Psoas muscle (tissue), 8 donors: ENCODE measurements around the gene SNUPN. TPM values are rescaled to one million over a fixed set of nuclear protein-coding genes. Genes with fewer than 3 reads are reported as not detected.

ENCODE experiments used
- ATAC-seq, 4 donors: fragments of 200-7000 bp; cut with Tn5 transposase; one replicate each; pipeline ENCODE4 v1.9.1; 2020; ENCODE audit warnings: moderate library complexity in 3 of 4, mild to moderate bottlenecking in 2 of 4
- DNase-seq, 2 donors: peaks; one replicate each; pipeline ENCODE4 v3.0.0-alpha.2; 2020
- H3K27ac ChIP-seq: fragments of 200-600 bp; one replicate; pipeline ENCODE4 v1.8.0; 2022
- H3K27me3 ChIP-seq, 3 donors: fragments of 200-600 bp in 1 of 3; one replicate each; pipeline versions ENCODE4 v1.6.1 to v1.8.0; 2013 to 2022; ENCODE audit warnings: low read length in 2 of 3, mild to moderate bottlenecking in 2 of 3, moderate library complexity in 1 of 3; ENCODE audit not compliant: insufficient read depth in 3 of 3
- H3K36me3 ChIP-seq, 2 donors: fragments of 200-600 bp in 1 of 2; one replicate each; pipeline versions ENCODE4 v1.6.1 to v1.8.0; 2013 to 2022; ENCODE audit warnings: low read depth in 1 of 2, mild to moderate bottlenecking in 1 of 2, moderate library complexity in 1 of 2; ENCODE audit not compliant: insufficient read depth in 1 of 2
- H3K4me1 ChIP-seq: fragments of 200-600 bp; one replicate; pipeline ENCODE4 v1.8.0; 2022
- H3K4me3 ChIP-seq: fragments of 200-600 bp; one replicate; pipeline ENCODE4 v1.8.0; 2022; ENCODE audit warnings: mild to moderate bottlenecking
- H3K9me3 ChIP-seq: fragments of 200-600 bp; one replicate; pipeline ENCODE4 v1.8.0; 2022
- WGBS, 3 donors: extraction: QIAGEN DNeasy Blood & Tissue Kit; methylation state at CpG; one replicate each; pipeline versions ENCODE4 v1.1.6 to v1.1.7; 2013; 5-methylcytosine and 5-hydroxymethylcytosine counted together
- intact Hi-C, 2 donors: fragments of 100-400 bp; cut with DNase I; formaldehyde crosslinking; loops; one replicate each; pipeline versions ENCODE4 v1.11.0 to v1.14.2; 2022
- polyA plus RNA-seq, 3 donors: library from polyadenylated mRNA; stranded (reverse); fragments of 200-250 nt; gene quantifications; one replicate each; pipeline ENCODE4 v1.2.3, GENCODE V29; 2013
- total RNA-seq, 4 donors: library from RNA; stranded (reverse); fragmentation: NEBNext Ultra II Directional in 2 of 4; extraction: Animal tissue kit (Norgen Biotek cat#: 25700) in 2 of 4; gene quantifications; one replicate each; pipeline versions ENCODE4 v1.2.1 to v1.2.4, GENCODE V29; 2021 to 2023
- TF ChIP-seq, protein P1 (sequence below): fragments of 200-600 bp; IDR thresholded peaks from one replicate; pipeline ENCODE4 v1.8.0; 2022; ENCODE audit warnings: antibody characterized with exemption
- donor health status: healthy with polysubstance abuse.
- donor health status: DM: no; HTN: no; CAD: no; lungs with moderate emphysema.
- donor health status: Bipolar disorder and iron deficiency.
- donor health status: healthy.
- donor health status: DM: yes; HTN: yes; CAD: no.
- donor health status: DM: no; HTN: no; CAD: no.
- donor health status: DM: no; HTN: no; CAD: no.
- donor health status: DM: yes; HTN: yes; CAD: no.

The SNUPN gene
- total and polyA plus RNA-seq, 7 donors, result 17.1 to 40.9 (median 21.9) TPM

DNA sequence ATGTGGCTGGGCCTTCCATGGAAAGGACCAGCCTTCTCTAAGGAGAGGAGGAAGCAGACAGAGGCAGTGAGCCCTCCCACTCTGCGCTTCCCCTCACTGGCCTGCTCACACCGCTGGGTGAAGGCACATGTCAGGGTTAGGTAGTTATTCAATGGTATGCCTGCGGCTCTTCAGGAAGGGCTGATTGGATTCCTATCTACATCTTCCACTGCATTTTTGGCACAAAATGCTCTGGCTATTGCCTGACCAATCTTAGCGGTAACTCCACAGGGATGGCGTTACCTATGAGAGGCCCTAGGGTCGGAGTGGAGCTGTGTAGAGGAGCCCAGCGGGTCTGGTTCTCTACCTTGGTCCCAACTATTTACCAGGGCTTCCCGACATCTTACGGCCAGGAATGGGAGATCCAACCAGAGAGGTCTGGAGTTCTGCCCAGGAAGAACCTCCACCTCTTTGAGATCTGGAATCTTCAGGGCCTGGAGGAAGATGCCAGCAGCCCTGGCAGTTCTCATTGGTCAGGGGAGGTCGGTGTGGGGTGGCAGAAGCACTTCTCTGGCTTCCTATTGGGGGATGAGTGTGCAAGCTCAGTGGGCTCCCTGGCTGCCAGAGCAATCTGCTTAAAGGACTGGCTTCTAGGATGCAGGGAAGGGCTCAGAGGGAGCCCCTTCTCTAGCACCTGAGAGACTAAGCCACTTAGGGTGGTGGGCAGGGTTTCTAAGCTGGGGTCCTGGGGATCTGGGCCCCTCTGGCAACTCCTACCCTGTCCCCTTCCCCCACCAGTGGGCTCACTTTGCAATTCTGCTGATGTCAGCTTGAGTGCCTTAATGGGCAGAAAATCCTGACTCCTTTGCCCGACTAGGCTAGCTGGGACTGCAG lies 46.4 kb upstream of the SNUPN start:
- Histone ChIP-seq H3K4me3 (no peak overlapping the region), H3K36me3 (peaks cover 0 to 5% of the 10 kb centered on the region in 2 donors), H3K27ac (peak overlapping the region; percentile 56), H3K9me3 (no peaks in the 10 kb centered on the region), H3K27me3 (no peaks in the 10 kb centered on the region), H3K4me1 (peaks cover 42% of the 10 kb centered on the region)
- intact Hi-C loops, result loop anchor here in 1 of 2 donors (10.0 kb wide), 1 partner anchor 157 kb away; no protein-coding TSS in a partner anchor
- TF ChIP-seq, protein P1, sequence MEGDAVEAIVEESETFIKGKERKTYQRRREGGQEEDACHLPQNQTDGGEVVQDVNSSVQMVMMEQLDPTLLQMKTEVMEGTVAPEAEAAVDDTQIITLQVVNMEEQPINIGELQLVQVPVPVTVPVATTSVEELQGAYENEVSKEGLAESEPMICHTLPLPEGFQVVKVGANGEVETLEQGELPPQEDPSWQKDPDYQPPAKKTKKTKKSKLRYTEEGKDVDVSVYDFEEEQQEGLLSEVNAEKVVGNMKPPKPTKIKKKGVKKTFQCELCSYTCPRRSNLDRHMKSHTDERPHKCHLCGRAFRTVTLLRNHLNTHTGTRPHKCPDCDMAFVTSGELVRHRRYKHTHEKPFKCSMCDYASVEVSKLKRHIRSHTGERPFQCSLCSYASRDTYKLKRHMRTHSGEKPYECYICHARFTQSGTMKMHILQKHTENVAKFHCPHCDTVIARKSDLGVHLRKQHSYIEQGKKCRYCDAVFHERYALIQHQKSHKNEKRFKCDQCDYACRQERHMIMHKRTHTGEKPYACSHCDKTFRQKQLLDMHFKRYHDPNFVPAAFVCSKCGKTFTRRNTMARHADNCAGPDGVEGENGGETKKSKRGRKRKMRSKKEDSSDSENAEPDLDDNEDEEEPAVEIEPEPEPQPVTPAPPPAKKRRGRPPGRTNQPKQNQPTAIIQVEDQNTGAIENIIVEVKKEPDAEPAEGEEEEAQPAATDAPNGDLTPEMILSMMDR, result no peak
- 65 to 70% (median 70%) methylated on average over 11 of the region's 11 CpGs for WGBS, 3 donors
- ATAC-seq (no peak), DNase-seq (no peak)

DNA sequence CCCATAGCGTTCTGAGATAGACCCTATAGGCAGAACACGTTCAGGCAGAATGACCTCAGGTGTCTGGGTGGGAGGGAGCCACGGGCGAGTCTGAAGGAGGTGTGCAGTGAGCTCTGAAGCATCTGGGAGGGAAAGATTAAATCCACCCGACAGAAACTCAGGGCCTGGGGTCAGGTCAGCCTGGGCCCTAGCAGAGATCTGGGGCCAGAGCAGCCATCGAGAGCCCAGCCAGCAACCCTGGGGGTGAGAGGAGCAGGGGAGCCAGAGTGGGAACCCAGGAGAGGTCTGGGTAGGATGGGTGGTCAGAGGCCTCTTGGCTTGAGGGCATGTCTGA lies 44.3 kb upstream of the SNUPN start:
- H3K36me3 ChIP-seq, result no peaks in the 10 kb centered on the region
- no peak for ATAC-seq
- no peak for DNase-seq
- H3K27ac ChIP-seq, result no peak overlapping the region
- intact Hi-C loops, result loop anchor here in 1 of 2 donors (10.0 kb wide), 1 partner anchor 155 kb away; no protein-coding TSS in a partner anchor
- H3K9me3 ChIP-seq, result no peaks in the 10 kb centered on the region
- H3K4me3 ChIP-seq, result no peak overlapping the region
- WGBS, 3 donors, result 81 to 86% (median 82%) methylated on average over 6 of the region's 6 CpGs
- TF ChIP-seq, protein P1, result no peak
- H3K27me3 ChIP-seq, result no peaks in the 10 kb centered on the region
- peaks cover 33% of the 10 kb centered on the region for H3K4me1 ChIP-seq

DNA sequence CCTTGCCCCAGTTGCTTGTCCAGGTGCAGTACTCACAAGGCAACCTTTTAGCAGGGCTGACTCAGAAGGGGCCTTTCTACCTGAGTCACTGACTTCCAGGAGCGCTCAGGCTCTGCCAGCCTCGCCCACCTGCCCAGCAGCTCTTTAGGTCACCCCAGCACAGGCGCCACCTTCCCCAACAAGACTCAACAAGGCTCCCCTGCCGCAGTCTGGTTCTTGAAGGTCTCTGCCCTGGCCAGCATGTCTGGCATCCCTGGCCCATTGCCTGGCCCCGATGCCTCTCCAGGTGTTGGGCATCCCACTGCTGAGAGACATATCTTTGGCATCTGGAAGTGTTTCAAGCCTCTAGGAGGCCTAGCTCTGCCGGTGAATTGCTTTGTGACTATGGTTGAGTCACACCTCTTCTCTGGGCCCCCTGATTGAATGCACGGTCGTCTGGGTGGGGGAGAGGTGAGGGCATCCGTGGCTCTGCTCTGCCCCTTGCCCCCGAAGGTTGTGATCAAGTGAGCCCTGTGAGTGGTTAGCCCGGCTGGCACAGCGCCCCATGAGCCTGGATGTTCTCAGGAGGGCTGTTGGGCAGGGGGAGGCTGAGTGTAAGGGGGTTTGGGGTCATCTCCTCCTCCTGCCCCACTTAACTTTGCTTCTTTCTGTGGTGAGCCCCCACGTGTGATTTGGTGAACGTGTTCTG lies 43.8 kb upstream of the SNUPN start:
- WGBS, 3 donors, result 77 to 80% (median 78%) methylated on average over 14 of the region's 14 CpGs
- Histone ChIP-seq H3K9me3 (no peaks in the 10 kb centered on the region), H3K4me1 (peaks cover 28% of the 10 kb centered on the region), H3K36me3 (no peaks in the 10 kb centered on the region), H3K27me3 (no peaks in the 10 kb centered on the region), H3K4me3 (no peak overlapping the region), H3K27ac (no peak overlapping the region)
- DNase-seq (no peak), ATAC-seq (no peak)
- intact Hi-C loops, result no loop called here
- TF ChIP-seq, protein P1, result no peak

DNA sequence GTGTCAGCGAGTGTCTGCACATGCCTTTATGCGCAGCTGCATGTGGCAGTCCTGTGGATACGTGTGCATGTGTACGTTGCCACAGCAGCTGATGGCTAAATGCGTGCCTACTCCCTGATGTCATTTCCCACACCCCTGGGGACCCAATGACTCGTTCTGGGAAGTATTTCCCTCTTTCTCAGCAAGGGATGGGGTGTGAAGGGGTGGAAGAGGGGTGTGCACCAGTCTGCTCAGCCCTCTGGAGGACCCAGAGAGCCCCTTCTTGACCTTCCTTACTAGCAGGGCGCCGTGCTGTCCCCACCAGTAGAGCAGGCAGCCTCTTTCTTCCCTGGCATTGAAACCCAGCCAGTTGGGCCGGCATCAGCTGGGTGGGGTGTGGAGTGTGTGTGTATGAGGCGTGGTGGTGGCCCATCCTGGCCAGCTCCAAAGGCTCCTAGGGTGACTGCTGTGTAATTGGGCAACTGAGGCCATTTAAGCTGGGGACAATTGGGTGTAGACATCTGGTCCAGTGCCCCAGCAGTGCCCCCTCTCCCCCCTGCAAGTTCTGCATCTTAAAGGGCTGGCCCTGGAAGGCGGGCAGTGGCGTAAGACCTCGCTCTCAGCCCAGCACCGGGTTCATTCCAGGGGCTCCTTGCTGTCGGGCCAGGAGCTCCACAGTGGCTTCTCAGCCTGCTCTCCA lies 41.4 kb upstream of the SNUPN start:
- peak; percentile 78 to 81 for DNase-seq
- TF ChIP-seq, protein P1, result no peak
- Histone ChIP-seq H3K4me1 (peaks cover 13% of the 10 kb centered on the region), H3K9me3 (no peaks in the 10 kb centered on the region), H3K27me3 (no peaks in the 10 kb centered on the region), H3K36me3 (no peaks in the 10 kb centered on the region), H3K4me3 (no peak overlapping the region), H3K27ac (peak overlapping the region; percentile 65)
- ATAC-seq, result peak; percentile 64 to 76 (median 72)
- 30 to 34% (median 34%) methylated on average over 15 of the region's 15 CpGs for WGBS, 3 donors
- intact Hi-C loops, result no loop called here
